Measurements from ENCODE around the gene ARVCF.

The ARVCF gene

DNA sequence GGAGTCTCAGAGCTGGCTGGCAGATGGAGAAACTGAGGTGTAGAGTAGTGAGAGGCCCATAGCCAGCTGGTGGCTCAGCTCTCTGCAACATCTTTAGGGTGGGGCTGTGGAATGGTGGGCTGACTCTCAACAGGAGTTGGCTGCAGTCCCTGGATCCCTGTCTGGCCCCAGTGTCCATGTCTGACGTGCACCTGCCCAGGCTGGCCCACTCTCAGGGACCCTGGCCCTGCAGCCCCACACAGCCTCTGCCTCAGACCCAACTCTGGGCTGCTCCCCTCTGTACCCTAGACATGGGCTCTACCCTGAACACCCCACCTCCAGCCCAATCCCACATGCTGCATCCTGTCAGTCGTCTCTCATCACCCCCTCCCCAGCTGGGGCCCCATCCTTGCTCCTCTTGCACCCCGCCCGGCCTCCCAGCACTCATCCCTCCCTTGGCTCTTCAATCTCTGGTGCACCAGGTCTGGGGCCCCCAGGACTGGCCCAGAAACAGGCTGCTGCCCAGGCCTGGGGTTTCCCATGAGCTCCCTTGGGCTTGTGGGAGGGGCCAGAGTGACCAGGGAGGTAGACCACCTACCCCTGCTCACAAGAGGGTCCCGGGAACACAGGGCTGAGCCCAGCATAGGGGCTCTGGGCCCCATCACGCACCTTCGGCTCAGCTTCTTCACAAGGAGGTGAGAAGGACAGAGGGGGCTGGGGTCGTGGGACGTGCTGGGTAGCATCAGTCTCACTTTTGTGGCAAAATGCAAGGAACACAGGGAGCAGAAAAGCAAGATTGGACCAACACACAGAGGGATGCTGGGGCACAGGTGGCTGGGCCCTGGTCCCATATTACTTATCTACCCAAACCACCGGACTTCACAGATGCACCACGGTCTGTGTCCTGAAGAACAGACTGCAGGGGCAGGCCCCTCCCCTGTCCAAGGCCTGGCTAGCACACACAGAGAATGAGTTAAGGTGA is 31.5 kb downstream of the ARVCF start:
- no peak for DNase-seq

- DNase-seq = no peak
Observed at GRCh38 chr22:19984201-19984753, 32.3 kb downstream of the ARVCF start.

GRCh38 chr22:19983741-19984140 is 32.9 kb downstream of the ARVCF start:
- no peak for DNase-seq

DNA sequence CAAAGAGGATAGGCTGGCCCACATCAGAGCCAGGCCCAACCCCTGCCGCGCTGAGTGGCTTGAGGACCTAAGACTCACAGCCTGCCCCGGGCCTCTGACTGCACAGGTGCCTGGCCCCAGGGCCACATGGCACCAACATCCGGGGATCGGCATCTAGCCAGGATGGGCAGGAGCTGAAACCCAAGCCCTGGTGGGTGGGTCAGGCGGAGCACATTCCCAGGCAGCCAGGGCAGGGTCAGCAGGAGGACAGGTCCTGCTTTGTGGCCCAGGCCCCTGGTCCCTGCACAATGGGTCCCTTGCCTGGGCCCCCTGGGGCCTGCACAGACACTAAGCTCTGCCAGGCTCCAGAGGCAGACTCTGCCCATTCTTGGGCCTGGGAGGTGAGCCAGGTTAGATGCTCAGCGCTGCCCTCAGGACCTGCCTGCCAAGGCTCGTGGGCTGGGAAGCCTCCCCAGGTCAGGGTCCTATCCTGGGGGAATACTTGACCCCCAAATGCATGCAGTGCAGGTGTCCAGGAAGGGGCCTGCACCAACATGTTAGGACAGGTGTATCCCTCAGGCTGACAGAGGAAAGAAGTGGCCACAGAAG is 33.5 kb downstream of the ARVCF start:
- no peak for DNase-seq

DNA sequence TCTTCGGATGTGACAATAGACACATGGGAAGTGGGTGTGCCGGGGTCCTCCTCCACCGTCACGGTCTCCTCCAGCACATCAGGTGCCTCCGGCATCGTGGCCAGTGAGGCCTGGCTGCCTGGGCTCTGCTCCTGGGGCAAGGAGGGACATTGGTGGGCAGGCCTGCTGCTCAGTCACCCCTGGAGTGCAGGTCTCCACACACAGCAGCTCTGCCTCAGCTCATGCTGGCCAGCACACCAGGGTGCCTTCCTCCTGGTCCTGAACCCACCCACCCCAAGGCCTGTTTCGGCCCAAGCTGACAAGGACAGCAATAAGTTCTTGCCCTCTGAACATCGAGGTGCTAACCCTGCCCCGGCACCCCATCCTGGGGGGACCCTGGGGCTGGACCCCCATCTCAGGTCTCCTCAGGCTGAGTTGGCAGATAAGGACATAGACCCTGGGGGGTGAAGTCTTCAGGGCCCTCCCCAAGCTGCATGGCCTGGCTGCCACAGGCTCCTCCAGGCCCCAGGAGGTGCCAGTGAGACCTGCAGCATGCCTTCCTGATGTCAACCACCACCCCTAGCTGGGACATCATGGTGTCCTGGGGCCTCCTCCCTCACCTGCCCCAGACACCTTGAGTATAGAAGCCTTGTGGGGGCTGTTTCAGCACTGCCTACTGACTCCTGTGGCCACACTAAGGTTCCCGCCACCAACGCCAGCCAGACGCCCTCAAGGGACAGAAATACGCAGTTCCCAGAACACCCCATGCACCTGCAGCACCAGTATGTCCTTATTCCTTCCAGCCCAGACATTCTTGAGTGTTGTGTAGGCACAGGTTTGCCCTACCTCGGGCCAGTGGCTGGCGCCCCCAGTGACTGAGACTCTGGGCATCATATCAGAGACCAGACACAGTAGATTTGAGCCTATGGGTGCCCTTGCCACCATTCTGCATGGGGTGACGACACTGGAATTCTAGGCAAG is 34.4 kb downstream of the ARVCF start:
- DNase-seq = no peak

DNA sequence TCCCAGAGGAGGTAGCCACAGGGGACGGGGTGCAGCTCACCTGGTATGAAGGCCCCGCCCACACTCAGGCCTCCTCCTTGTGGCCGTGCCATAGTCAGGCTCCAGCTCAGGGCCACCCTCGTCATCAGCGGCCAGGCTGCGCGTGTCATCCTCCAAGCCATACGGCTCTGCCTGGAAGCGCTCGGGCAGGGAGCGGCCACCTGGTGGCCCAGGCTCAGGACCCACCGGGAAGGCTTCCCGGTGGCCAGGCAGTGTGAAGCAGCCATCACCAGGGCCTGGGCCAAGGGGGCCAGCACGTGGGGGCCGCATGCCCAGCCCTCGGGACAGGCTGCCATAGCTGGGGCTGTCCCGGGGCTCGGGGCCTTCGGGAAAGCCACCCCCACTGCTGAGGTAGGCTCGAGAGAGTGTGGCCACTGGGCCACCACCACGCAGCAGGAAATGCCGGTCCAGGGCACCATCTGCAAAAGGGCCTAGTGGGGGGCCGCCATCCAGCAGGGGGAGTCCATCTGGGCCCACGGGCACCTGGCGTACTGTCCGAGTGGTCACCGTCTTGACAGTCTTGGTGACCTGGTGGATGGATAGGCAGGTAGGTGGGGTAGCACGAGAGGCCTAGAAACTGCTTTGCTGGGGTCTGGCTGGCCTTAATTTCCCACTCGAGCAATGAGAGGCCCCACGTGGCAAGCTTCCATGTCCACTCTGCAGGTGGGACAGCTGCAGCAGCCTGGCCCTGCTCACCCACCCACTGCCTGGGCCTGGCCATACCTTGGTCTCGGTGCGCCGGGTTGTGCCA is 35.3 kb downstream of the ARVCF start:
- no peak for DNase-seq

DNA sequence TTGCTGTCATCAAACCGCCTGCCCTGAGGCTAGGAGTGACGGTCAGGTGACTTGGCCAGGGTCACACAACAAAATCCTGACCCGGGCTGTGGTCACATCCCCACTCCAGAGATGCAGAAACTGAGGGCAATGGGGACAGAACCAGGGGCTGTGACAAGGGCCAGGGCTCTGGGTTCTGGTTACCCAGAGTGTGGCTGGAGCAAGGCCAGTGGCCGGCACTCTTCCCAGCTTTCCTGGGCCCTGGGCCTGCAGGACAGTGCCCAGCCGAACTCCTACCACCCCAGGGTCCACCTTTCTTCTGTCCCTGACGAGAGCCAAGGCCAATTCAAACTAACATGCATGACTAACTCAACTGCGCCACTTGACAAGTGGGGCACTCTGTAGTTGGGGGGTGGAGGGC is 35.9 kb downstream of the ARVCF start:
- DNase-seq = no peak

- no peak for DNase-seq
Observed at GRCh38 chr22:19979712-19980493, 36.7 kb downstream of the ARVCF start.

DNA sequence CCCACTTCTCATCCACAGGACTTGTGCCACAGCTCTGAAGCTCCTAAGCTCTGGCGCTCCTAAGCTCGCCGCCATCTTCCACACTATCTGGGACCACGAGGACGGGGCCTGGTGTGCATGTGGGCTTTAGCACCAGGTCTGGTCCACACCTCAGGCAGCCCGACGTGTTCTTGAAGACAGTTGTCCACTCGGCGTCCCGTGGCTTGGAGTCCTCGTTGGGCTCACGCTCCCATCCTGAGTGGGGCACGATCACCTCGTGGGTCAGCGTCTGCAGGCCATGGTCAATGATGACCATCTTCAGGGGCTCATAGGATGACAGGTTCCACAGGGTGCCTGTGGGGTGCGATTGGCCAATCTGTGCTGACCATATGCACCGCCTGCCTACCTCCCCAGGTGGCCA is 37.9 kb downstream of the ARVCF start:
- DNase-seq = no peak

GRCh38 chr22:19977296-19978243 is 39.1 kb downstream of the ARVCF start:
- no peak for DNase-seq

DNA sequence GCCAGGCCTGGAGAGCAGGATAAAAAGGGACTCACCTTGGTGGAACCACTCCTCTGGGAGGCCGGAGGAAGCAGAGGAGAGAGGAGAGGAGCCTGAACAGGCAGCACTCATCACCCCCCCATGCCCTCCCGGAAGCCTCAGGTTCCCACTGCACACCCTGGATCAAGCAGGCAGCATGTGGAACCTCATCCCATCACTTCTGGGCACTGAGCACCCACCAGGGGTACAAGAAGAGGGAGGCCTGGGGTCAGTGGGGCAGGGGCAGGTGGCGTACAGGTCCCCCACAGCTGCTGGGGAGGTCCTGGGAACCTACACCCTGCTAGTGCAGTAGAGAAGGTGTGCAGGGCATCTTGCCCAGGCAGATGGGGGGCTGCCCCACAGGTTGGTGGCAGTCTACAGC is 40.0 kb downstream of the ARVCF start:
- DNase-seq = no peak

DNA sequence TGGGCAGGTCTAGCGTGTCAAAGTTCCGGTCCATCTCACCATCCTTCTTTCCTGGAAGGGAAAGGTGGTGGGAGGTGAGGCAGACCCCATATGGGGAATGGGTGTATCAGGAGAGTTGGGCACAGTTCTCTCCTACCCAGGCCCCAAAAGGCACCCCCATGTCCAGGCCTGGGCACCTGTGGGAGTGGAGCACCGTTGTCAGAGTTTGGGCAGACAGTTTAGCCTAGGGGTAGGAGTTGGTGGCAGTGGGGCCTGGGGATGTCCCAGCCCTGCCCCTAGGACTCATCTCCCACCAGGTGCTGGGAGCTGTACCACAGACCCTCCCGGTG is 41.0 kb downstream of the ARVCF start:
- DNase-seq = no peak

GRCh38 chr22:19974935-19975706 is 41.5 kb downstream of the ARVCF start:
- DNase-seq = peak; percentile 56

DNA sequence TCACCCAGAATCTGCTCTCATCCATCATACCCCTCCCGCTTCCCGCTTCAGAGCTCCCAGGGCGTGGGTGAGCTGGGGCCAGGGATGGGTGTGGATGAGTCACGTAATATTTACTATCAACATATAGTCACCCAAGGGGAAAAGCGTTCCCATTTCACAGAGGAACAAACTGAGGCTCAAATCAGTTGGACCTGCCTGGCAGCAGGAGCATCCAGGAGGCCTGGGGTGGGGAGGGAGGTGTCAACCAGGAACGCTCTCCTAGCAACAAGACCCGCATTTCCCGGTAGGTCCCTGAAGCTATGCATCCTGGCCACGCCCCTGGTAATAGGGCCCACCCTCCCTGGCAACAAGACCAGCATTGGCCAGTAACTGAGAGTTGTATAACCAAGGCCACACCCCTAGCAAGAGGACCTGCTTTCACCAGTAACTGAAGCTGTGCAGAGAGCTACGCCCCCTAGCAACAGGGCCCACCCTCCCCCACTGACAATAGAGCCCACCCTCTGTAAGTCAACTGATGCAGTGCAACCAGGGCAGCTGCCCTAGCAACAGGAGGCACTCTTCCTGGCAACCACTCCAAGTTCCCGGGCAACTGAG is 42.3 kb downstream of the ARVCF start:
- peak; percentile 66 for DNase-seq

- no peak for DNase-seq
Observed at GRCh38 chr22:19973551-19974267, 42.9 kb downstream of the ARVCF start.

- no peak for DNase-seq
Observed at GRCh38 chr22:19972652-19973550, 43.7 kb downstream of the ARVCF start.

DNA sequence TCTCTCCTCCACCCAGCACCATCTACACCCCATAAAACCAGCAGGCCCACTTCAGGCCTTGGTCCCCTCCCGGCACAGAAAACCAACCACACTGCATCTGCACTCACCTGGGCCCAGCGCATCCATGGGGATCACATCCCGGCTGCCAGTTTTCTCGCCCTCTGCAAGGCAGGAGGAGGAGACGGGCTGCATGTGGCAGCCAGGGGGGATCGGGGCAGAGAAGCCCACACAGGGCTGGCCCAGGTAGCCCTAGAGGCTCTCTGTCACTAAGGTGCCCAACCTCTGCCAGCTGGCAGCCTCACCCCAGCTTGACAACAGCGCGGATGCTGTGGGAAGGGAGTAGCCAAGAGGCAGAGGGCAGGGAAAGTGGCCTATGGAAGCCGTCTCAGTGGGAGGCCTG is 44.4 kb downstream of the ARVCF start:
- no peak for DNase-seq
